ENCODE measurements around the gene POU2AF2. TPM values are rescaled to one million over a fixed set of nuclear protein-coding genes. Genes with fewer than 3 reads are reported as not detected.

The POU2AF2 gene
- polyA plus RNA-seq, 3 donors: not detected

DNA sequence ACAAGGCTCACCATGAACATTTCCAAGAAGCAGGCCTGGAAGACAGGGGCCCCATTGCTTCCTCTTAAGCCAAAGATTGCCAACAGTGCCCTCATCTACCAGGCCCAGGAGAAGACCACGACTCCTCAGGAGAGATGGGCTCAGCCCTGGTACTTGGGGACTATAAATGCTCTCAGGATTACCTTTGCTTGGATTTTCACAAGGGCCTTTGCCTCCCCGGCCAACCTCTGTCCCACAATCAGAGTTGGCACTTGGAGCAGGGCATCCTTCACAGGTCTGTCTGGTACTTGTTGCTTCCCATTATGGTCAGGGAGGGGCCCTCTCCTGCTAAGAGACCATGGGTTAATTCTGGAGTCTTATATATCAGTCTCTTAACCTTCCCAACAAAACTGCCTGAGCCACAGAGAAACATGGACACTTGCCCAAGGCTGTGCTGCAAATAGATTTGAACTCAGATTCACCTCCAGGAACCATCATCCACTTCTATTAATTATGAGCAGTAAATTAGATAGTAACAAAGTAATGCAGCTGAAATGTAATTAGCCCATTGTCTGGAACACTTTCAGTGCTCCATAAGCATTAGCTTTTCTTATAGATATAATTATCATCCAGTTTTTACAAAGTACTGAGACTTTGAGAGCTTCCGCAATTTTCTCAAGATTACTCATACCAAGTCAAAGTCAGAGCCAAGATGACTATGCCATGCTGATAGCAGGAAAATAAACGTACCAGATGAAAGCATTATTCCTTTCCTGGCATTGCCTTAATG is 86.4 kb downstream of the POU2AF2 start:
- Histone ChIP-seq H4K20me1 (ENCODE audit: insufficient read depth, low read length) (no peaks in the 10 kb centered on the region), H2AFZ (ENCODE audit: insufficient read depth, low read depth, low read length, poor library complexity, severe bottlenecking) (no peak overlapping the region), H3K36me3 (replicated peaks in 1 of 2; ENCODE audit: control insufficient read depth in 1 of 2, insufficient read depth in 2 of 2, low read length in 2 of 2) (no peaks in the 10 kb centered on the region), H3K79me2 (ENCODE audit: insufficient read depth, low read length) (no peaks in the 10 kb centered on the region), H3K27ac (ENCODE audit: low read depth in 1 of 2, low read length in 2 of 2) (no peak overlapping the region), H3K4me1 (ENCODE audit: control insufficient read depth in 1 of 2, insufficient read depth in 2 of 2, low read length in 2 of 2) (no peaks in the 10 kb centered on the region), H3K9me3 (replicated peaks in 1 of 2; ENCODE audit: control insufficient read depth in 1 of 2, insufficient read depth in 1 of 2, low read length in 2 of 2) (no peaks in the 10 kb centered on the region), H3K4me3 (replicated peaks in 1 of 3; ENCODE audit: low read depth in 2 of 3, low read length in 3 of 3) (no peak overlapping the region), H3K4me2 (replicated peaks; ENCODE audit: extremely low read depth, low read length, poor library complexity, severe bottlenecking) (no peak overlapping the region), H3K27me3 (ENCODE audit: control insufficient read depth in 2 of 2, insufficient read depth in 2 of 2, low read length in 2 of 2) (no peaks in the 10 kb centered on the region), H3K9ac (ENCODE audit: insufficient read depth, low read length, poor library complexity, severe bottlenecking) (no peak overlapping the region)
- 87% methylated on average over 1 of the region's 4 CpGs for WGBS (ENCODE audit: insufficient coverage)
- Mint-ChIP-seq H3K36me3 (no peaks in the 10 kb centered on the region), H3K9me3 (peaks cover 0 to 2% (median 0%) of the 10 kb centered on the region in 7 donors), H3K27ac (no peak overlapping the region), H3K4me1 (no peaks in the 10 kb centered on the region), H3K27me3 (ENCODE audit: low read depth in 3 of 3) (peaks cover 0 to 2% (median 0%) of the 10 kb centered on the region in 3 donors), H3K4me3 (no peak overlapping the region)
- TF ChIP-seq, protein P1, sequence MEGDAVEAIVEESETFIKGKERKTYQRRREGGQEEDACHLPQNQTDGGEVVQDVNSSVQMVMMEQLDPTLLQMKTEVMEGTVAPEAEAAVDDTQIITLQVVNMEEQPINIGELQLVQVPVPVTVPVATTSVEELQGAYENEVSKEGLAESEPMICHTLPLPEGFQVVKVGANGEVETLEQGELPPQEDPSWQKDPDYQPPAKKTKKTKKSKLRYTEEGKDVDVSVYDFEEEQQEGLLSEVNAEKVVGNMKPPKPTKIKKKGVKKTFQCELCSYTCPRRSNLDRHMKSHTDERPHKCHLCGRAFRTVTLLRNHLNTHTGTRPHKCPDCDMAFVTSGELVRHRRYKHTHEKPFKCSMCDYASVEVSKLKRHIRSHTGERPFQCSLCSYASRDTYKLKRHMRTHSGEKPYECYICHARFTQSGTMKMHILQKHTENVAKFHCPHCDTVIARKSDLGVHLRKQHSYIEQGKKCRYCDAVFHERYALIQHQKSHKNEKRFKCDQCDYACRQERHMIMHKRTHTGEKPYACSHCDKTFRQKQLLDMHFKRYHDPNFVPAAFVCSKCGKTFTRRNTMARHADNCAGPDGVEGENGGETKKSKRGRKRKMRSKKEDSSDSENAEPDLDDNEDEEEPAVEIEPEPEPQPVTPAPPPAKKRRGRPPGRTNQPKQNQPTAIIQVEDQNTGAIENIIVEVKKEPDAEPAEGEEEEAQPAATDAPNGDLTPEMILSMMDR (IDR thresholded peaks at IDR 0.05): no peak
- no peak for DNase-seq
- intact Hi-C loops (cut with micrococcal nuclease): no loop called here

DNA sequence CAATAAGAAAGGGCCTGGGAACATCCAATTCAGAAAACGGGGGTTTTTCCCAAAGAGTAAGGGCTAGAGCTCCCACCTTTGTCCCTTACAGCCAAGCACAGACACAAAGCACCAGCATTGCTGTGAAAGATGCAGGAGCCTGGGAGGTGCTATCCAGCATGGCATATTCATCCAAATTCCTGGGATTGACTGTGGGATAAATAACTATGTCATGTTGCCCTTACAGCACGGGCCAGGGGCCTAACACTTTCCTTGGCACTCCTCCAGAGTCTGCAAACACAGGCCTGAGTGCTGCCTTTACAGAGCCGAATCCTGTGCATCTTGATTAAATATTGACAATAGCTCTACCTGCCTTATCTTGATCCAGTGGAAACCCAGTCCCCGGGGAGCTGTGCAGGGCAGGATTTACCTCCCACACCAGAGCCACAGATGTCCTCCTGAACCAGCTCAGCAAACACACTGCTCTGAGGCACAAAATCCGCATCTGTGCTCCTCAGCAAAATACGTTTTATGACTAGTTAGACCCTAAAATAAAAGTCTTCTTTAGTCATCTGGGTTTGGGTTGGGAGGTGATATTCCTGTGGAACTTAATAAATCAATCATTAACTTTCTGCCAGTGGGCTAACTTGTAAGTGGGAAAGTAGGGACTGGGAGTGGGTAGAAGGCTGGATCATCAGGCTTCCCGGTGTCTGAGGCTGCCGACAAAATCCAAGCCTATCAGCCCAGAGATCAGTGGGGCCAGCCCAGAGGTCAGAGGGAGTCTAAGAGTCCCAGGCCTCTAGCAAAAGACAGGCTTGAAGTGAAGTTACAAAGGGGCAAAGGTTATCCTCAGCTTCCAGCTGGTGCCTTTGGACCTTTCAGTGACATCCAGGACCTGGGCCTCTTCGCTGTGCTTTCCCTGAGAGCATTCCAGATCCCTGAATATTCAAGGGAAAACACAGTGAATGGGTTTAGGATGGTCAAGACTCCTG is 89.3 kb downstream of the POU2AF2 start:
- no peak overlapping the region for H2AFZ ChIP-seq (ENCODE audit: insufficient read depth, low read depth, low read length, poor library complexity, severe bottlenecking)
- no peak overlapping the region for H3K27ac Mint-ChIP-seq
- no peaks in the 10 kb centered on the region for H3K4me1 Mint-ChIP-seq
- H3K4me3 Mint-ChIP-seq: peak overlapping the region in 1 of 2 donors; percentile 28
- H3K36me3 ChIP-seq (replicated peaks in 1 of 2; ENCODE audit: control insufficient read depth in 1 of 2, insufficient read depth in 2 of 2, low read length in 2 of 2): no peaks in the 10 kb centered on the region
- no peaks in the 10 kb centered on the region for H3K27me3 ChIP-seq (ENCODE audit: control insufficient read depth in 2 of 2, insufficient read depth in 2 of 2, low read length in 2 of 2)
- no peaks in the 10 kb centered on the region for H4K20me1 ChIP-seq (ENCODE audit: insufficient read depth, low read length)
- H3K9me3 ChIP-seq (replicated peaks in 1 of 2; ENCODE audit: control insufficient read depth in 1 of 2, insufficient read depth in 1 of 2, low read length in 2 of 2): no peaks in the 10 kb centered on the region
- H3K9me3 Mint-ChIP-seq: peaks cover 0 to 5% (median 2%) of the 10 kb centered on the region in 7 donors
- intact Hi-C loops (cut with micrococcal nuclease): no loop called here
- H3K36me3 Mint-ChIP-seq: no peaks in the 10 kb centered on the region
- no peaks in the 10 kb centered on the region for H3K79me2 ChIP-seq (ENCODE audit: insufficient read depth, low read length)
- H3K27ac ChIP-seq (ENCODE audit: low read depth in 1 of 2, low read length in 2 of 2): no peak overlapping the region
- no peak overlapping the region for H3K4me3 ChIP-seq (replicated peaks in 1 of 3; ENCODE audit: low read depth in 2 of 3, low read length in 3 of 3)
- no peaks in the 10 kb centered on the region for H3K4me1 ChIP-seq (ENCODE audit: control insufficient read depth in 1 of 2, insufficient read depth in 2 of 2, low read length in 2 of 2)
- no peak for DNase-seq
- WGBS (ENCODE audit: insufficient coverage): 86% methylated on average over 6 of the region's 9 CpGs
- TF ChIP-seq, protein P1 (IDR thresholded peaks at IDR 0.05): no peak
- no peak overlapping the region for H3K4me2 ChIP-seq (replicated peaks; ENCODE audit: extremely low read depth, low read length, poor library complexity, severe bottlenecking)
- no peak overlapping the region for H3K9ac ChIP-seq (ENCODE audit: insufficient read depth, low read length, poor library complexity, severe bottlenecking)
- H3K27me3 Mint-ChIP-seq (ENCODE audit: low read depth in 3 of 3): peaks cover 0 to 2% (median 1%) of the 10 kb centered on the region in 3 donors

Data from CD14-positive monocyte (primary cell).